HepG2 (cell line): ENCODE results near the gene PPIC. TPM values are rescaled to one million over a fixed set of nuclear protein-coding genes. Genes with fewer than 3 reads are reported as not detected.

Experiments used
- AGO2 ChIP-seq: fragments of 200-400 bp; formaldehyde crosslinking; optimal IDR thresholded peaks from 2 replicates; pipeline ENCODE3; 2017; ENCODE audit warnings: mild to moderate bottlenecking, low read depth, low read length, moderate library complexity
- CCDC6 ChIP-seq: sonication (generic); formaldehyde crosslinking; IDR thresholded peaks from 2 replicates; pipeline ENCODE4 v1.8.1; 2022; ENCODE audit warnings: mild to moderate bottlenecking, missing genetic modification reagents, moderate library complexity
- EED ChIP-seq: sonication (generic); formaldehyde crosslinking; IDR thresholded peaks from 2 replicates; pipeline ENCODE4 v1.5.0; 2020; ENCODE audit warnings: mild to moderate bottlenecking, missing genetic modification reagents
- SOX6 ChIP-seq, 2 experiments: fragments of 450-650 bp in 1 of 2; sonication (generic) in 1 of 2; formaldehyde crosslinking in 1 of 2; IDR thresholded peaks; 2 replicates each; pipeline versions ENCODE4 v1.4.0 to v1.6.1; 2017 to 2020; ENCODE audit warnings: antibody characterized with exemption in 1 of 2, mild to moderate bottlenecking in 1 of 2, missing genetic modification reagents in 1 of 2
- TAF15 ChIP-seq: fragments of 200-400 bp; formaldehyde crosslinking; IDR thresholded peaks from one replicate; pipeline ENCODE4 v1.6.1; 2018; ENCODE audit warnings: mild to moderate bottlenecking, low read depth, low read length; ENCODE audit not compliant: poor library complexity, severe bottlenecking
- TCF7 ChIP-seq: sonication (generic); IDR thresholded peaks from 2 replicates; pipeline ENCODE4 v1.6.1; 2016; ENCODE audit warnings: antibody characterized with exemption, low read depth
- ZC3H13 ChIP-seq: sonication (generic); formaldehyde crosslinking; IDR thresholded peaks from 2 replicates; pipeline ENCODE4 v1.8.1; 2023; ENCODE audit warnings: mild to moderate bottlenecking, missing genetic modification reagents, moderate library complexity
- ZNF598 ChIP-seq: sonication (generic); formaldehyde crosslinking; IDR thresholded peaks from 2 replicates; pipeline ENCODE4 v1.5.1; 2020; ENCODE audit warnings: mild to moderate bottlenecking, missing genetic modification reagents, borderline replicate concordance
- ZNF619 ChIP-seq: sonication (generic); formaldehyde crosslinking; IDR thresholded peaks from 2 replicates; pipeline ENCODE4 v1.4.0; 2020; ENCODE audit warnings: mild to moderate bottlenecking, missing genetic modification reagents
- ZNF703 ChIP-seq: sonication (generic); formaldehyde crosslinking; IDR thresholded peaks from 2 replicates; pipeline ENCODE4 v1.5.1; 2020; ENCODE audit warnings: missing genetic modification reagents, mild to moderate bottlenecking, moderate library complexity, borderline replicate concordance
- ZNF781 ChIP-seq: sonication (generic); formaldehyde crosslinking; IDR thresholded peaks from 2 replicates; pipeline ENCODE4 v1.5.1; 2020; ENCODE audit warnings: borderline replicate concordance, mild to moderate bottlenecking, missing genetic modification reagents; ENCODE audit errors: not compliant biosample characterization
- ZSCAN20 ChIP-seq: sonication (generic); formaldehyde crosslinking; IDR thresholded peaks from 2 replicates; pipeline ENCODE4 v1.4.0; 2020; ENCODE audit warnings: missing genetic modification reagents, mild to moderate bottlenecking, borderline replicate concordance
- ZSCAN22 ChIP-seq: sonication (generic); formaldehyde crosslinking; IDR thresholded peaks from 2 replicates; pipeline ENCODE4 v1.4.0; 2020; ENCODE audit warnings: mild to moderate bottlenecking, missing genetic modification reagents
- polyA plus RNA-seq, 8 experiments: library from polyadenylated mRNA; depleted of rRNA in 3 of 8; stranded (reverse) in 7 of 8; unstranded in 1 of 8; fragments of >200 nt; fragmentation: Illumina TruSeq in 4 of 8; extraction: Trizol in 4 of 8; gene quantifications; 2 replicates each; pipeline versions ENCODE4 v1.2.1 to v1.2.3, GENCODE V29; 2011 to 2016; ENCODE audit warnings: low read depth in 4 of 8, missing spikeins in 1 of 8, mixed read lengths in 1 of 8; ENCODE audit not compliant: insufficient read depth in 1 of 8
- total RNA-seq, 5 experiments: library from RNA; depleted of rRNA; stranded (reverse); fragments of >200 nt; fragmentation: Illumina TruSeq; extraction: Trizol; gene quantifications; 2 replicates each; pipeline ENCODE4 v1.2.3, GENCODE V29; 2016; ENCODE audit warnings: low read depth in 1 of 5
- TF ChIP-seq, protein P1 (sequence below): sonication (generic); formaldehyde crosslinking; IDR thresholded peaks from 2 replicates; pipeline ENCODE4 v1.5.0; 2020; ENCODE audit warnings: mild to moderate bottlenecking, missing genetic modification reagents
- TF ChIP-seq, protein P2 (sequence below): sonication (generic); formaldehyde crosslinking; IDR thresholded peaks from 2 replicates; pipeline ENCODE4 v1.9.0; 2022; ENCODE audit warnings: missing genetic modification reagents, mild to moderate bottlenecking, borderline replicate concordance
- TF ChIP-seq, protein P3 (sequence below): sonication (generic); formaldehyde crosslinking; IDR thresholded peaks from 2 replicates; pipeline ENCODE4 v1.4.0; 2020; ENCODE audit warnings: missing genetic modification reagents, borderline replicate concordance
- TF ChIP-seq, protein P4 (sequence below): sonication (generic); formaldehyde crosslinking; IDR thresholded peaks from 2 replicates; pipeline ENCODE4 v1.4.0; 2020; ENCODE audit warnings: mild to moderate bottlenecking, missing genetic modification reagents
- TF ChIP-seq, protein P5 (sequence below): sonication (generic); formaldehyde crosslinking; IDR thresholded peaks from 2 replicates; pipeline ENCODE4 v1.5.0; 2020; ENCODE audit warnings: mild to moderate bottlenecking, missing genetic modification reagents, moderate library complexity

The PPIC gene
- total and polyA plus RNA-seq, 2 of the 13 experiments (the other 11 are each of a cell fraction or from before 2014, with no cell fraction given), result 6.2 to 17.2 TPM

DNA sequence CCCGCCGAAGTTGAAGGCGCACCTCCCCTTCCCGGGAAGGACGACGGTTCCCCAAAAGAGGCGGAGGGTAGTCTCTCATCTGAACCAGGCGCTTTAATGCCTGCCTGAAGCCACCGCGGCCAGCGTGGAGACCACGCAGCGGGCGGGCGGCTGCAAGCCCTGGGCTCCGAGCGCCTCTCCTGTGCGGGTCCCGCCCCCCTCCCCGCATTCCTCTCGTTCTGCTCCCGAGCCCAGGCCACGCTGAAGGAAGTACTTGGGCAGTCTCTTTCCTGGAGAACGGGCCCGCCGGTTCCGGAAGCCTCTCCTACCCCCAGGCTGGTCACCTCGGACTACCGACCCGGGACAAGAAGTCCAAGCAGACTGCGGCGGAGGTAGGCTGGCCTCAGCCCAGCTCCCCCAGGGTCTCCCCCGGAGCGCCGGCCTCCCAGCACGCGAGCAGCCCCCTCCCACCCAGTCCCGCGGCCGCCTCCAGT lies 571 bp downstream of the PPIC start (continued):
- TF ChIP-seq TAF15, result no peak
- 0 out of 2 replicates have a peak, but pooled peaks have one; percentile 13 for TF ChIP-seq CCDC6 (CRISPR knock-in tag)
- 0 out of 2 replicates have a peak, but pooled peaks have one; percentile 43 for TF ChIP-seq ZNF619 (CRISPR knock-in tag)
- TF ChIP-seq ZSCAN20, result no peak
- no peak for TF ChIP-seq TCF7
- peak; percentile 36; the same call in 1 of the 2 replicates for TF ChIP-seq ZNF703 (CRISPR knock-in tag)
- TF ChIP-seq, protein P1, sequence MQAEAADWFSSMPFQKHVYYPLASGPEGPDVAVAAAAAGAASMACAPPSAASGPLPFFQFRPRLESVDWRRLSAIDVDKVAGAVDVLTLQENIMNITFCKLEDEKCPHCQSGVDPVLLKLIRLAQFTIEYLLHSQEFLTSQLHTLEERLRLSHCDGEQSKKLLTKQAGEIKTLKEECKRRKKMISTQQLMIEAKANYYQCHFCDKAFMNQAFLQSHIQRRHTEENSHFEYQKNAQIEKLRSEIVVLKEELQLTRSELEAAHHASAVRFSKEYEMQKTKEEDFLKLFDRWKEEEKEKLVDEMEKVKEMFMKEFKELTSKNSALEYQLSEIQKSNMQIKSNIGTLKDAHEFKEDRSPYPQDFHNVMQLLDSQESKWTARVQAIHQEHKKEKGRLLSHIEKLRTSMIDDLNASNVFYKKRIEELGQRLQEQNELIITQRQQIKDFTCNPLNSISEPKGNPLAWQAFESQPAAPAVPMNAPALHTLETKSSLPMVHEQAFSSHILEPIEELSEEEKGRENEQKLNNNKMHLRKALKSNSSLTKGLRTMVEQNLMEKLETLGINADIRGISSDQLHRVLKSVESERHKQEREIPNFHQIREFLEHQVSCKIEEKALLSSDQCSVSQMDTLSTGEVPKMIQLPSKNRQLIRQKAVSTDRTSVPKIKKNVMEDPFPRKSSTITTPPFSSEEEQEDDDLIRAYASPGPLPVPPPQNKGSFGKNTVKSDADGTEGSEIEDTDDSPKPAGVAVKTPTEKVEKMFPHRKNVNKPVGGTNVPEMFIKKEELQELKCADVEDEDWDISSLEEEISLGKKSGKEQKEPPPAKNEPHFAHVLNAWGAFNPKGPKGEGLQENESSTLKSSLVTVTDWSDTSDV (CRISPR knock-in tag), result 0 out of 2 replicates have a peak, but pooled peaks have one; percentile 16
- TF ChIP-seq, protein P2, sequence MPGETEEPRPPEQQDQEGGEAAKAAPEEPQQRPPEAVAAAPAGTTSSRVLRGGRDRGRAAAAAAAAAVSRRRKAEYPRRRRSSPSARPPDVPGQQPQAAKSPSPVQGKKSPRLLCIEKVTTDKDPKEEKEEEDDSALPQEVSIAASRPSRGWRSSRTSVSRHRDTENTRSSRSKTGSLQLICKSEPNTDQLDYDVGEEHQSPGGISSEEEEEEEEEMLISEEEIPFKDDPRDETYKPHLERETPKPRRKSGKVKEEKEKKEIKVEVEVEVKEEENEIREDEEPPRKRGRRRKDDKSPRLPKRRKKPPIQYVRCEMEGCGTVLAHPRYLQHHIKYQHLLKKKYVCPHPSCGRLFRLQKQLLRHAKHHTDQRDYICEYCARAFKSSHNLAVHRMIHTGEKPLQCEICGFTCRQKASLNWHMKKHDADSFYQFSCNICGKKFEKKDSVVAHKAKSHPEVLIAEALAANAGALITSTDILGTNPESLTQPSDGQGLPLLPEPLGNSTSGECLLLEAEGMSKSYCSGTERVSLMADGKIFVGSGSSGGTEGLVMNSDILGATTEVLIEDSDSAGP (CRISPR knock-in tag), result 0 out of 2 replicates have a peak, but pooled peaks have one; percentile 4
- no peak for TF ChIP-seq ZNF598
- TF ChIP-seq ZSCAN22 (CRISPR knock-in tag), result no peak
- TF ChIP-seq, protein P3, sequence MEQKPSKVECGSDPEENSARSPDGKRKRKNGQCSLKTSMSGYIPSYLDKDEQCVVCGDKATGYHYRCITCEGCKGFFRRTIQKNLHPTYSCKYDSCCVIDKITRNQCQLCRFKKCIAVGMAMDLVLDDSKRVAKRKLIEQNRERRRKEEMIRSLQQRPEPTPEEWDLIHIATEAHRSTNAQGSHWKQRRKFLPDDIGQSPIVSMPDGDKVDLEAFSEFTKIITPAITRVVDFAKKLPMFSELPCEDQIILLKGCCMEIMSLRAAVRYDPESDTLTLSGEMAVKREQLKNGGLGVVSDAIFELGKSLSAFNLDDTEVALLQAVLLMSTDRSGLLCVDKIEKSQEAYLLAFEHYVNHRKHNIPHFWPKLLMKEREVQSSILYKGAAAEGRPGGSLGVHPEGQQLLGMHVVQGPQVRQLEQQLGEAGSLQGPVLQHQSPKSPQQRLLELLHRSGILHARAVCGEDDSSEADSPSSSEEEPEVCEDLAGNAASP, result no peak
- TF ChIP-seq ZNF781 (CRISPR knock-in tag), result peak; percentile 63
- TF ChIP-seq SOX6 (IDR thresholded peaks at IDR 0.05), result no peak
- peak; percentile 32; the same call in 1 of the 2 replicates for TF ChIP-seq SOX6 (CRISPR knock-in tag; IDR thresholded peaks at IDR 0.05)
- TF ChIP-seq ZC3H13 (CRISPR knock-in tag), result peak; percentile 7; the same call in 1 of the 2 replicates
- TF ChIP-seq, protein P4, sequence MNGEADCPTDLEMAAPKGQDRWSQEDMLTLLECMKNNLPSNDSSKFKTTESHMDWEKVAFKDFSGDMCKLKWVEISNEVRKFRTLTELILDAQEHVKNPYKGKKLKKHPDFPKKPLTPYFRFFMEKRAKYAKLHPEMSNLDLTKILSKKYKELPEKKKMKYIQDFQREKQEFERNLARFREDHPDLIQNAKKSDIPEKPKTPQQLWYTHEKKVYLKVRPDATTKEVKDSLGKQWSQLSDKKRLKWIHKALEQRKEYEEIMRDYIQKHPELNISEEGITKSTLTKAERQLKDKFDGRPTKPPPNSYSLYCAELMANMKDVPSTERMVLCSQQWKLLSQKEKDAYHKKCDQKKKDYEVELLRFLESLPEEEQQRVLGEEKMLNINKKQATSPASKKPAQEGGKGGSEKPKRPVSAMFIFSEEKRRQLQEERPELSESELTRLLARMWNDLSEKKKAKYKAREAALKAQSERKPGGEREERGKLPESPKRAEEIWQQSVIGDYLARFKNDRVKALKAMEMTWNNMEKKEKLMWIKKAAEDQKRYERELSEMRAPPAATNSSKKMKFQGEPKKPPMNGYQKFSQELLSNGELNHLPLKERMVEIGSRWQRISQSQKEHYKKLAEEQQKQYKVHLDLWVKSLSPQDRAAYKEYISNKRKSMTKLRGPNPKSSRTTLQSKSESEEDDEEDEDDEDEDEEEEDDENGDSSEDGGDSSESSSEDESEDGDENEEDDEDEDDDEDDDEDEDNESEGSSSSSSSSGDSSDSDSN (CRISPR knock-in tag), result peak; percentile 9; the same call in 1 of the 2 replicates
- peak; percentile 42 for TF ChIP-seq AGO2
- TF ChIP-seq, protein P5, sequence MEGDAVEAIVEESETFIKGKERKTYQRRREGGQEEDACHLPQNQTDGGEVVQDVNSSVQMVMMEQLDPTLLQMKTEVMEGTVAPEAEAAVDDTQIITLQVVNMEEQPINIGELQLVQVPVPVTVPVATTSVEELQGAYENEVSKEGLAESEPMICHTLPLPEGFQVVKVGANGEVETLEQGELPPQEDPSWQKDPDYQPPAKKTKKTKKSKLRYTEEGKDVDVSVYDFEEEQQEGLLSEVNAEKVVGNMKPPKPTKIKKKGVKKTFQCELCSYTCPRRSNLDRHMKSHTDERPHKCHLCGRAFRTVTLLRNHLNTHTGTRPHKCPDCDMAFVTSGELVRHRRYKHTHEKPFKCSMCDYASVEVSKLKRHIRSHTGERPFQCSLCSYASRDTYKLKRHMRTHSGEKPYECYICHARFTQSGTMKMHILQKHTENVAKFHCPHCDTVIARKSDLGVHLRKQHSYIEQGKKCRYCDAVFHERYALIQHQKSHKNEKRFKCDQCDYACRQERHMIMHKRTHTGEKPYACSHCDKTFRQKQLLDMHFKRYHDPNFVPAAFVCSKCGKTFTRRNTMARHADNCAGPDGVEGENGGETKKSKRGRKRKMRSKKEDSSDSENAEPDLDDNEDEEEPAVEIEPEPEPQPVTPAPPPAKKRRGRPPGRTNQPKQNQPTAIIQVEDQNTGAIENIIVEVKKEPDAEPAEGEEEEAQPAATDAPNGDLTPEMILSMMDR (CRISPR knock-in tag), result 0 out of 2 replicates have a peak, but pooled peaks have one; percentile 21
- TF ChIP-seq EED (CRISPR knock-in tag), result peak; percentile 7; the same call in 1 of the 2 replicates
